Lower leg skin (tissue), 4 donors: ENCODE measurements around the gene CIAO3. TPM values are rescaled to one million over a fixed set of nuclear protein-coding genes. Genes with fewer than 3 reads are reported as not detected.

Experiments
- DNase-seq, 2 donors: peaks; one replicate each; pipeline ENCODE4 v3.0.0-alpha.2; 2019; ENCODE audit warnings: low spot score in 2 of 2
- H3K4me3 ChIP-seq: fragments of 200-600 bp; sonication (generic); 2 replicates; pipeline ENCODE4 v1.5.1; 2017; ENCODE audit warnings: mild to moderate bottlenecking, low read depth; ENCODE audit not compliant: poor library complexity, severe bottlenecking
- CTCF ChIP-seq, 3 donors: fragments of 450-650 bp; IDR thresholded peaks; one replicate each; pipeline ENCODE4 v1.5.1; 2016; ENCODE audit warnings: antibody characterized with exemption in 3 of 3, mild to moderate bottlenecking in 3 of 3, moderate library complexity in 2 of 3
- POLR2A ChIP-seq, 2 donors: fragments of 450-650 bp; IDR thresholded peaks; one replicate each; pipeline ENCODE4 v1.6.1; 2016 to 2017; ENCODE audit warnings: antibody characterized with exemption in 2 of 2, mild to moderate bottlenecking in 1 of 2, moderate library complexity in 1 of 2
- WGBS, 2 donors: methylation state at CpG; one replicate each; pipeline ENCODE4 v1.1.5; 2018; 5-methylcytosine and 5-hydroxymethylcytosine counted together
- intact Hi-C: fragments of 100-400 bp; cut with DNase I; formaldehyde crosslinking; loops from one replicate; pipeline ENCODE4 v1.15.0; 2023; ENCODE audit warnings: low total_unique reads
- microRNA counts, 2 donors: library from miRNA; unstranded; fragments of <30 nt; microRNA quantifications; one replicate each; lab custom pipeline; 2016
- microRNA-seq, 2 donors: library from miRNA; unstranded; fragments of <30 nt; microRNA quantifications; one replicate each; pipeline ENCODE4, GENCODE V29; 2016; ENCODE audit warnings: borderline replicate concordance in 2 of 2, borderline number of aligned reads in 1 of 2
- total RNA-seq, 4 donors: library from RNA; depleted of rRNA; stranded (reverse); fragments of >200 nt; gene quantifications; one replicate each; pipeline ENCODE4 v1.1.0, GENCODE V29; 2016

The CIAO3 gene
- total RNA-seq, 4 donors from 2014 or later: 34.7 to 75.8 (median 42.2) TPM

GRCh38 chr16:680967-681745, 59.6 kb downstream of the CIAO3 start:
- intact Hi-C loops: no loop called here
- TF ChIP-seq POLR2A (IDR thresholded peaks at IDR 0.05) (no peak), CTCF (IDR thresholded peaks at IDR 0.05) (no peak)
- H3K4me3 ChIP-seq: peak overlapping the region; percentile 76
- DNase-seq: no peak
- 43 to 49% methylated on average over 32 to 42 of the region's 44 CpGs for WGBS, 2 donors

- WGBS, 2 donors: 0% methylated on average over 18 of the region's 38 CpGs
- peak overlapping the region; percentile 76 for H3K4me3 ChIP-seq
- intact Hi-C loops: no loop called here
- DNase-seq: no peak
- TF ChIP-seq POLR2A (IDR thresholded peaks at IDR 0.05) (no peak), CTCF (IDR thresholded peaks at IDR 0.05) (no peak)
Observed at GRCh38 chr16:680625-680945, 60.2 kb downstream of the CIAO3 start.

DNA sequence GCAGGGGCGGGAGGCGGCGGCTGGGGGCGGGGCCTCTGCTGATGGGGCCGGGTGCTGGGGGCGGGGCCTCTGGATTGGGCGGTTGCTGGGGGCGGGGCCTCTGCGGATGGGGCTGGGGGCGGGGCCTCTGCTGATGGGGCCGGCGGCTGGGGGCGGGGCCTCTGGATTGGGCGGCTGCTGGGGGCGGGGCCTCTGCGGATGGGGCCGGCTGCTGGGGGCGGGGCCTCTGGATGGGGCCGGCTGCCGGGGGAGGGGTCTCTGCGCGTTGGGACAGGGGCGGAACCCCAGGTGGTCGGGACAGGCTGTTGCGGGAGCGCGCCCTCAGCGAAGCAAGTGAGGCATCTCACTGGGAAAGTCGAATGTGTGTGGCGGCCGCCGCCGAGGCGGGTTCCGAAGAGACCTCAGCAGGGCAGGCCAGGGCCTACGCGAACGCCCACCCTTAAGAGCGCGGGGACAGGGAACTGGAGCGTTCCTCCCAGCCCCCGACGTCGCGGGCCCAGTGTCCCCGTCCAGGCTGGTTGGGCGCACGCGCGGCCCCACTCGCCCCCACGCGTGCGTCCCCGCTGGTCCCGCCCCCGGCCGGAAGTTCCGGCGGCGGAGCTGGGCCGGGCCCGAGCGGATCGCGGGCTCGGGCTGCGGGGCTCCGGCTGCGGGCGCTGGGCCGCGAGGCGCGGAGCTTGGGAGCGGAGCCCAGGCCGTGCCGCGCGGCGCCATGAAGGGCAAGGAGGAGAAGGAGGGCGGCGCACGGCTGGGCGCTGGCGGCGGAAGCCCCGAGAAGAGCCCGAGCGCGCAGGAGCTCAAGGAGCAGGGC, 60.8 kb downstream of the CIAO3 start, which contains the start of gene STUB1:
STUB1 (plus strand) TSS at position 597 of the 811 bp plus-strand sequence; CDS start at position 713, 116 bp downstream.
- peak within 1 kb of the TSS; percentile 76 for H3K4me3 ChIP-seq
- intact Hi-C loops: no loop called here
- peak; percentile 83 to 98 for DNase-seq
- TF ChIP-seq POLR2A (IDR thresholded peaks at IDR 0.05) (peak in 1 of 2 donors; percentile 5), CTCF (IDR thresholded peaks at IDR 0.05) (no peak)
- WGBS, 2 donors: 1 to 3% methylated on average over 12 to 65 of the region's 91 CpGs

MicroRNAs encoded within 50 kb of the gene (microRNA counts, 767-probe panel; counts per million panel counts)
- microRNA hsa-miR-662 (lab: Ali Mortazavi, UCI): 0 to 358 counts per million in 2 donors

Small RNA genes within 50 kb of the gene (microRNA-seq; reads per million reads assigned to microRNA genes)
- gene MIR662: 0 reads per million in 2 donors

Other genes starting within 250 kb of the CIAO3 start
- gene CAPN15, start 213.3 kb downstream of the CIAO3 start, total RNA-seq: 10 to 100 TPM; 80.8 to 95.5 (median 84.6) TPM
- gene PRR35, start 180.6 kb downstream of the CIAO3 start, total RNA-seq: not detected
- gene NHLRC4, start 174.0 kb downstream of the CIAO3 start, total RNA-seq: 1 to 10 TPM in 1 of 4 donors, under 1 TPM in 3; 0.49 to 1.0 (median 0.57) TPM
- gene PIGQ, start 171.0 kb downstream of the CIAO3 start, total RNA-seq: 10 to 100 TPM; 33.2 to 46.1 (median 43.5) TPM
- gene RAB40C, start 150.9 kb downstream of the CIAO3 start, total RNA-seq: 100 to 1,000 TPM; 103 to 161 (median 122) TPM
- gene WFIKKN1, start 110.0 kb downstream of the CIAO3 start, total RNA-seq: 1 to 10 TPM; 1.3 to 5.0 (median 2.8) TPM
- 100 to 1,000 TPM; 108 to 161 (median 111) TPM for gene METTL26, start 104.7 kb downstream of the CIAO3 start, total RNA-seq
- gene MCRIP2, start 99.2 kb downstream of the CIAO3 start, total RNA-seq: 10 to 100 TPM; 10.5 to 31.3 (median 23.2) TPM
- 10 to 100 TPM; 11.1 to 32.1 (median 18.9) TPM for gene WDR90, start 91.6 kb downstream of the CIAO3 start, total RNA-seq
- gene RHOT2, start 72.9 kb downstream of the CIAO3 start, total RNA-seq: 10 to 100 TPM; 36.1 to 86.7 (median 58.7) TPM
- 1 to 10 TPM; 1.4 to 5.3 (median 2.6) TPM for gene RHBDL1, start 65.3 kb downstream of the CIAO3 start, total RNA-seq
- gene STUB1, start 60.6 kb downstream of the CIAO3 start, total RNA-seq: 100 to 1,000 TPM; 195 to 272 (median 198) TPM
- 10 to 100 TPM; 41.8 to 90.5 (median 82.3) TPM for gene JMJD8, start 56.7 kb downstream of the CIAO3 start, total RNA-seq
- gene WDR24, start 50.6 kb downstream of the CIAO3 start, total RNA-seq: 10 to 100 TPM; 13.8 to 21.8 (median 15.5) TPM
- gene FBXL16, start 35.2 kb downstream of the CIAO3 start, total RNA-seq: 10 to 100 TPM; 18.3 to 33.6 (median 25.2) TPM
- 10 to 100 TPM; 24.2 to 48.4 (median 36.0) TPM for gene METRN, start 25.9 kb downstream of the CIAO3 start, total RNA-seq
- 10 to 100 TPM; 24.9 to 42.4 (median 32.1) TPM for gene ANTKMT, start 19.9 kb downstream of the CIAO3 start, total RNA-seq
- under 1 TPM in 2 of 4 donors, not detected in 2; 0.52 to 0.55 TPM for gene CCDC78, start 14.6 kb downstream of the CIAO3 start, total RNA-seq
- gene HAGHL, start 13.9 kb downstream of the CIAO3 start, total RNA-seq: 1 to 10 TPM; 4.5 to 6.3 (median 6.0) TPM
- gene MSLN, start 19.7 kb upstream of the CIAO3 start, total RNA-seq: 1 to 10 TPM in 3 of 4 donors, not detected in 1; 1.1 to 4.3 (median 4.0) TPM
- gene RPUSD1, start 47.4 kb upstream of the CIAO3 start, total RNA-seq: 10 to 100 TPM; 20.2 to 27.9 (median 25.5) TPM
- 10 to 100 TPM in 3 of 4 donors, 1 to 10 TPM in 1; 4.6 to 23.4 (median 12.2) TPM for gene CHTF18, start 47.6 kb upstream of the CIAO3 start, total RNA-seq
- gene GNG13, start 59.7 kb upstream of the CIAO3 start, total RNA-seq: not detected
- 10 to 100 TPM; 31.3 to 68.3 (median 50.3) TPM for gene LMF1, start 230.0 kb upstream of the CIAO3 start, total RNA-seq
- gene SOX8, start 240.8 kb upstream of the CIAO3 start, total RNA-seq: 10 to 100 TPM in 2 of 4 donors, 1 to 10 TPM in 2; 3.0 to 27.7 (median 11.4) TPM